ENCODE results near the gene CD22. TPM values are rescaled to one million over a fixed set of nuclear protein-coding genes. Genes with fewer than 3 reads are reported as not detected.
A peak's percentile ranks its signal among the peaks of the same experiment; 100 is the strongest.
"Not testable (repeated sequence)": the region's sequence is repeated elsewhere in the genome, so short reads cannot be mapped to it uniquely, and the experiment has no call there.

The CD22 gene
- total RNA-seq, 4 donors from 2014 or later, result 2.7 to 5.6 (median 4.9) TPM

GRCh38 chr19:35357867-35358573 is 29.0 kb downstream of the CD22 start, which contains the start of gene FFAR3:
FFAR3 (plus strand) TSS chr19:35358460; CDS start chr19:35358891, 431 bp downstream.
- Histone ChIP-seq H3K4me3 (no peak within 1 kb of the TSS), H3K4me1 (no peaks in the 10 kb centered on the region), H3K27ac (no peak within 1 kb of the TSS), H3K9me3 (no peaks in the 10 kb centered on the region), H3K36me3 (no peaks in the 10 kb centered on the region), H3K27me3 (peaks cover 48% of the 10 kb centered on the region)
- TF ChIP-seq EP300 (IDR thresholded peaks at IDR 0.05) (no peak), POLR2AphosphoS5 (IDR thresholded peaks at IDR 0.05) (no peak), POLR2A (IDR thresholded peaks at IDR 0.05) (no peak), CTCF (IDR thresholded peaks at IDR 0.05) (no peak)
- ATAC-seq, result peak; percentile 39
- 40 to 42% methylated on average over 13 to 15 of the region's 18 CpGs for WGBS, 2 donors (ENCODE audit: low coverage in 1 of 2)

GRCh38 chr19:35358834-35359233 is 29.8 kb downstream of the CD22 start:
- not testable (repeated sequence) for H3K27ac ChIP-seq, H3K9me3 ChIP-seq, H3K4me1 ChIP-seq, H3K4me3 ChIP-seq, ATAC-seq, H3K36me3 ChIP-seq
- H3K27me3 ChIP-seq, result peaks cover 41% of the 10 kb centered on the region
- WGBS, 2 donors (ENCODE audit: low coverage in 1 of 2), result 50% methylated on average over 2 of the region's 16 CpGs; no CpG with 5 or more reads in 1 of the 2 donors

GRCh38 chr19:35359395-35359794 is 30.4 kb downstream of the CD22 start:
- not testable (repeated sequence) for H3K4me1 ChIP-seq, ATAC-seq, H3K9me3 ChIP-seq, H3K36me3 ChIP-seq, H3K4me3 ChIP-seq, H3K27ac ChIP-seq
- peaks cover 36% of the 10 kb centered on the region for H3K27me3 ChIP-seq
- 93 to 94% methylated on average over 3 to 7 of the region's 21 CpGs for WGBS, 2 donors (ENCODE audit: low coverage in 1 of 2)

- H3K4me1 ChIP-seq, H3K36me3 ChIP-seq, H3K27ac ChIP-seq, H3K4me3 ChIP-seq, H3K9me3 ChIP-seq, ATAC-seq: not testable (repeated sequence)
- no CpG with 5 or more reads among the region's 5 CpGs for WGBS, 2 donors (ENCODE audit: low coverage in 1 of 2)
- H3K27me3 ChIP-seq, result peaks cover 29% of the 10 kb centered on the region
Observed at GRCh38 chr19:35360081-35360480, 31.1 kb downstream of the CD22 start.

GRCh38 chr19:35360880-35361420 is 32.0 kb downstream of the CD22 start:
- H3K36me3 ChIP-seq, result no peaks in the 10 kb centered on the region
- 20 to 38% methylated on average over 2 to 5 of the region's 5 CpGs for WGBS, 2 donors (ENCODE audit: low coverage in 1 of 2)
- TF ChIP-seq POLR2A (IDR thresholded peaks at IDR 0.05) (no peak), EP300 (IDR thresholded peaks at IDR 0.05) (no peak), CTCF (IDR thresholded peaks at IDR 0.05) (no peak), POLR2AphosphoS5 (IDR thresholded peaks at IDR 0.05) (no peak)

GRCh38 chr19:35362261-35363000 is 33.4 kb downstream of the CD22 start:
- no peak overlapping the region for H3K27ac ChIP-seq
- no peak for TF ChIP-seq POLR2AphosphoS5 (IDR thresholded peaks at IDR 0.05)
- TF ChIP-seq EP300 (IDR thresholded peaks at IDR 0.05), result no peak
- no peak for TF ChIP-seq CTCF (IDR thresholded peaks at IDR 0.05)
- TF ChIP-seq POLR2A (IDR thresholded peaks at IDR 0.05), result no peak
- H3K9me3 ChIP-seq, result no peaks in the 10 kb centered on the region
- H3K36me3 ChIP-seq, result no peaks in the 10 kb centered on the region
- H3K4me3 ChIP-seq, result no peak overlapping the region
- no peaks in the 10 kb centered on the region for H3K4me1 ChIP-seq
- no peak for ATAC-seq
- peaks cover 14% of the 10 kb centered on the region for H3K27me3 ChIP-seq
- no CpG with 5 or more reads among the region's 14 CpGs for WGBS, 2 donors (ENCODE audit: low coverage in 1 of 2)

More at GRCh38 chr19:35360880-35361420, 32.0 kb downstream of the CD22 start:
- Histone ChIP-seq H3K4me3 (no peak overlapping the region), H3K27ac (no peak overlapping the region), H3K4me1 (no peaks in the 10 kb centered on the region), H3K9me3 (no peaks in the 10 kb centered on the region), H3K27me3 (peaks cover 20% of the 10 kb centered on the region)
- no peak for ATAC-seq

Measured in gastroesophageal sphincter (tissue), 4 donors.